Endothelial cell of hepatic sinusoid (primary cell): Measurements from ENCODE around the gene RNF32.
"Not testable (repeated sequence)": the region's sequence is repeated elsewhere in the genome, so short reads cannot be mapped to it uniquely, and the experiment has no call there.

Source experiments
- in situ Hi-C: cut with HindIII; loops from 2 replicates; pipeline ENCODE4 v1.10.0; 2017; ENCODE audit warnings: low sequenced_read_pairs

RNF32 gene

DNA sequence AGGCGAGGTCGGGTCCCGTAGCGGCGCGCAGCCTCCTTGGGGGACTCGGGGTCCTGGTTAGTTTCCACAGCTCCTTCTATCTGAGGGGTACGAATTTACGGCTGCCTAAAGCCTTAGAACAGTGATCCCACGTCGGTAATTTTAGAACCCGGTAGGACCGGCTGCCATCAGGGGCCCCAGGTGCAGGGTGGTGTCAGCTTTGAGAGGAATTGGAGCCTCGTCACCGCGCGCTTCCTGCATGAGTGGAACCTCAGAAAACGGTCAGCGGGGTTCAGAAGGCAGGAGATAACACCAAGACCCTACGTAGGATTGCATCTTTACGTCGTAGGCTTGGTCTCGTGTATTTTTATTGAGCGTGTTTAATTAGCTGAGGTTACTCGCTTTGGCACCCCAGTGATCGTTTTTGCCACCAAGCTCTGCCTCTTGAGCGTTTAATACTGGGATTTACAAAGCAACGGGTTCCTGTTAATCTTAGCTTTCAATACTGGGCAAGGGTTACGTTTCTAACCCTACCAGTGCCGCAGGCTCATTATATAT is 443 bp downstream of the RNF32 start:
- in situ Hi-C loops = no loop called here

DNA sequence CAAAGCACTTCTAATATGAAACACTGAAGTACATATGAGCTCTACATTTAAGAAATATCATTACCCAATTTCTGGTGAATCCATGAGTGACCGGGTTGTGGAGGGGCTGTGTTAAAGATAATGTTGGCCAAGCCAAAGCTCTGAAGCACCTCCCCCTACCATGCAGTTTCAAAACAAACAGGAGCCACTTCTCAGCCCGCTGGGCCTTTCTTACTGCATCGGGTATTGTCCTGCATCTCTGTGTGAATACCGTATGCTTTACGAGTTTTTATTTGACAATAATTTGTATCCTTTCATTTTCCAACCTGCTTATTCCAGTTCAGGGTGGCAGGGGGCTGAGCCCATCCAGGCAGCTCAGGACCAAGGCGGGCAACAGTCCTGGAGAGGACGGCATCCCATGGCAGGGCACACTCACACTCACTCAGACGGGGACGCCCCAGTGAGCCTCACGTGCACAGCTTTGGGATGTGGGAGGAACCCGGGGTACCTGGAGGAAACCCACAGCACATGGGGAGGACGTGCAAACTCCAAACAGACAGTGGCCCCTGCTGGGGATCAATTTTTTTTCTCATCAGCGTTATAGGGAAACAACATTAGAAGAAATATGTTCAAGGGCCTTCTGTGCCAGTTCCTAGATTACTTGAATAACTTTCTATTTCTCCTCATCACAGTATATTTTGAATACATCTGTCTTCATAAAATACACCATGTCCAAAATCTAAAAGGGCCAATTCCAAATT is 1.9 kb downstream of the RNF32 start:
- in situ Hi-C loops = no loop called here

DNA sequence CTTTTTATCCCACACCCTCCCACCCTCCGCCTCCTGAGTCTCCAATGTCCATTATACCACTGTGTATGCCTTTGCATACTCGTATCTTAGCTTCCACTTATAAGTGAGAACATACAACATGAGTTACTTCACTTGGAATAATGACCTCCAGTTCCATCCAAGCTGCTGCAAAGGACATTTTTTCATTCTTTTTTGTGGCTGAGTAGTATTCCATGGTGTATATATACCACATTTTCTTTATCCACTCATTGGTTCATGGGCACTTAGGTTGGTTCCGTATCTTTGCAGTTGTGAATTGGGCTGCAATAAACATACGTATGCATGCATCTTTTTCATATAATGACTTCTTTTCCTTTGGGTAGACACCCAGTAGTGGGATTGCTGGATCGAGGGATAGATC is 6.8 kb downstream of the RNF32 start:
- in situ Hi-C loops = not testable (repeated sequence)

DNA sequence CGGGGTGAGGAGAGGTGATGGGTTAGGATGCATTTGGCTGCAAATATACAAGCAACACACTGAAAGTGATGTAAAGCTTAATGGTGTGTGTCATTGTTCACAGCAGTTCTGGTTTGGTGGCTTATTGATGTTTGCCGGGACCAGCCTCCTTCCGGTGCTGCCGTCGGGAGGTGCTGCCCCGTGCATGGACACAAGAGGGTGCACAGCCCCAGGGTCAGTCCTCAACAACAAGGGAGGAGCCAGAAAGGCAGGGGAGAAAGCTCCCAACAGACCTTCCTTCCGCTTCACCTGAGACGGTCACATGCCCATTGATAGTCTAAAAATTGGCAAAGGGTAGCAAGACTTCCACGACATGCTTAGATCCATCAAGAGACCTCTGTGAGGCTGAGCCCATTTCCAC is 9.5 kb downstream of the RNF32 start:
- in situ Hi-C loops = no loop called here

DNA sequence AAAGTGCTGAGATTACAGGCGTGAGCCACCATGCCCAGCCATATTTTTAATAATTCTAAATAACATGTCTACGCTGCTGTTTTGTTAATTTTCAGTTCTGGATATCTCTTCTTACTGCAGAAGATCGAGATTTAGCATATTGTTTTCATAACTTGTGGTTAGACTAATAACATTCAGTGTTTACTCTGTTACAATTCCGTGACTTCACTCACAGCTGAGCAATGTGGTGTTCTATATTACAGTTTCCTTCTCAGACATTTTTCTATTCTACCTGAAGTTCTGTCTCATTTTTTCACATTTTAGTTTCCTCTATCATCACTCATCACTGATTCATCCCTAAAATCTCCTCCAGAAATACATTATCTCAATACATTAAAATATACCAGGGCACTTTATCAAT is 10.9 kb downstream of the RNF32 start:
- in situ Hi-C loops = no loop called here

DNA sequence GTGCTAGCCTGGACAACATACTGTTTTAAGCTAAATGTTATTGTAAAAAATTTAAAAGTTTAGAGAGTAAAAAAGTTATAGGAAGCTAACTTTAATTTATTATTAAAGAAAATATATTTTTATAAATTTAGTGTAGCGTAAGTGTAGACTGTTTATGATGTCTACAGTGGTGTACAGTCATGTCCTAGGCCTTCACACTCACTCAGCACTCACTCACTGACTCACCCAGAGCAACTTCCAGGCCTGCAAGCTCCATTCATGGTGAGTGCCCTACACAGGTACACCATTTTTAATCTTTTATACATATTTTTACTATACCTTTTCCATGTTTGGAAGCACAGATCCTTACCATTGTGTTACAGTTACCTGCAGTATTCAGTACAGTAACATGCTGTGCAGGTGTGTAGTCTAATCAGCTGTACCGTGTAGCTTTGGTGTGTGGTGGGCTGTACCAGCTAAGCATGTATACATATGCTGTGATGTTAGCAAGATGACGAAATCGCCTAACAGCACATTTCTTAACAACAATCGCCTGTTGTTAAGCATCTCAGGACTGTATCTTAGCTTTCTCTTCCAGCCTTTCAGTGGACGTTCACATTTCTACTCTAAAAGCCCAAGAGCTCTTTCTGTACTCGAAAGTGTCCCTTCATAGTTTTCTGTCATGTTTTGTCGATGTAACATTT is 12.5 kb downstream of the RNF32 start:
- in situ Hi-C loops = no loop called here

DNA sequence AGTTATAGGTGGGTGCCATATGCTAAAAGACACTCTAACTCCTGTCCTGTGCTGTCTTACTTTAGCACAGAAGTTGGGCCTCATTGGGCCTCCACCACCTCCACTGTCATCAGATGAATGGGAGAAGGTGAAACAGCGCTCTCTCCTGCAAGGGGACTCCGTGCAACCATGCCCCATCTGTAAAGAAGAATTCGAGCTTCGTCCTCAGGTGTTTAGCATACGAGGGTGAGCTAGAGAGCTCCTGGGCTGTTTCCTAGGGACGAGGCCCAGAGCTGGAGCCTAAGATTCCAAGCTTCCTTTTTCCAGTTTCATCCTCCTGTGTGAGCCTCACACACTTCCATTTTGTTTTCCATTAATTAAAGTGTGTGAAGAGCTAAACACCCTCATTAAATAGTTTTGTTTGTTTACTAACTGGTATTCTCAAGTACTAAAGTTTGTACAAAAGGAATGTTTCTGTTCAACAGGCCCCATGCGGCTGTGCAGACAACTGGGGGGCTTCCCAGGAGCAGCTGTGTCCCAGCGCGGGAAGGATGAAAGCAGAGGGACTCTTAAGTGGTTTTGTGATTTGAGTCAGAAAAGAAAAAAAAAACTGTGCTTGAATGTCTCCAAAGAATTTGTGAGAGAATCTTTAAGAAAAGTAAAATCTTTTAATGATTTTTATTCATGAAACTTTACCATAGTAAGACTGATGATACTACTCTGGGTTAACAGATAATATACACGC is 14.1 kb downstream of the RNF32 start:
- in situ Hi-C loops = no loop called here

DNA sequence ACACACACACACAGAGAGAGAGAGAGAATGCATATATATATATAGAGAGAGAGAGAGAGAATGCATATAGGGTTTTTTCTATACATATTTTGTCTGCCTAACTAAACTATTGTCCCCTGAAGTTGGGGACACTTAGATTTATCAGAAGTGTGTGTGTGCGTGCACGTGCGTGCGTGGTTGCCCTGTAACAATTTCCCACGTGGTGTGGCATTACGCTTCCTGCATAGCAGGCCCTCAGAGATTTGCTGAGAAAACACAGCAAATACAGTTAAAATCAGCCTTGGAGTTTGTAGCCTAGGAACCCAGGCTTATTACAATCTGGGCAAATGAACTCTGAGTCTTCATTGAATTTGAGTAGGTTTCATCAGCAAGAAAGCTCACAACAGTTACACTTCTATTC is 14.7 kb downstream of the RNF32 start:
- in situ Hi-C loops = no loop called here

DNA sequence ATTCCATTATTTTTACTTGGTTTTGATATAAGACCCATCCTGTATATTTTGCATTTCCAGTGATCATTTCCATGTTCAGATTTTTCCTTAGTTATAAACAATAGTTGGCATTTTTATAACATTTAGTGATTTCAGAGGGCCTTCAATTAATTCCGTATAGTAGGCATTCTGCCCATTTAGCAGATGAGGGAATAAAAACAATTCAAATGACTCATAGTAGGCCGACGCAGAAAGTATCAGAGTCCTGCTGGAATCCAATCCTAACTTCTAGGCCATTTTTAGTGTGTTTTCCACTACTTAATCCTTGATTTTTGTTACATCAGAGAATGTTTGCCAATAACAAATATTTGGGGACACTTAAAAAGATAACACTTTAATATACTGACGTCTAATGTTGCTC is 15.4 kb downstream of the RNF32 start:
- in situ Hi-C loops = no loop called here

DNA sequence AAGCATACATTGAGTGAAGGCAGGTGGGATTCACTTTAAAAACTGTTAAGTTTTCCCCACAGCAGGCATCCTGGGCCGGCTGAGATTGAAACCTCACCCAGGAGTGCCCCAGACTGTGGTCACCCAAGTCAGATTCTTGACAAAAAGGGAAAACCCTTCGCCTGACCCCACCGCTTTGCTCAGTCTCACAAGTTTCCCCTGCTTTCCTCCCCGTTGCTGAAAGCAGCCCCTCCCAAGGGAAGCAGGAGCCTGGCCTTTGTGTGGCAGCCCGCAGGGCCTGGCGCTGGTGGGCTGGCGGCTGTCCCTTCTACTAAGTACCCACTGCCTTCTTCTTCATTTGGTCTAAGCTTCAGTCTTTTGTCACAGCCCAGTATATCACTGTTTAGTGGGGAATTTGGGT is 16.0 kb downstream of the RNF32 start:
- in situ Hi-C loops = no loop called here

DNA sequence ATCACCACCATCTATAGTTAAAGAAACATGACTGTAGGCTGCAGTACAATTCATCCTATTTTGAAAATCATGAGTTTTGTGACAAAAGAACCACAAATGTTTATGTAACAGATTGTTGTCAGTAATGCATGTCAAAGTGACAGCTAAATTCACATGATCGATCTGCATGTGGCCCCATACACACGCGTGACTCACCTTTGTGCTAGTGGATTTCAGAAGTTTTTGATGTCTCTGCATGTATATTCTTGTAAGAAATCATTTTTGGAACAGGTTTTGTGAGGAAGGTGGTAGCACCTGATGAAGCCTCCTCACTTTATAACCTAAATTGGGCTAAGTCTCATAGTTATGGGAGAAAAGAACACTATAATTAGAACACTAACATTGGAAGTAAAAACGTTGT is 17.1 kb downstream of the RNF32 start:
- in situ Hi-C loops = no loop called here

DNA sequence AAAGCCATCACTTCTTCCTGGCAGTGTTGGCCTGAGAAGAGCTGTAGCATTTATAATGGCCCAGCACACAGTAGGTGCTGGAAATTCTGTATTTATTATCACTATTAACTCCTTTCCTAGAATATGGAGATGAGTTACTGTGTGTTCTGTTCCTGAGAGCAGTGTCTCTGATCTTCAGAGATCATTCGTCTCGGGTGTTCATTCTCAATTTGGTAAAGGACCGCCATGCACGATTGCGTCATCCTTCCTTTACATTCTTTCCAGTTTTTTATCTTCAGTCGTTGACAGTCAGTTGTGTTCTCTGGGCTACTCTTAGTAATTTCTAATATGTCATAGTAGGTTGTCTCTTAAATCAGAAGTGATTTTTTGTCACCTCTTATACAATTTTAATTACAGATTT is 18.6 kb downstream of the RNF32 start:
- in situ Hi-C loops = no loop called here

DNA sequence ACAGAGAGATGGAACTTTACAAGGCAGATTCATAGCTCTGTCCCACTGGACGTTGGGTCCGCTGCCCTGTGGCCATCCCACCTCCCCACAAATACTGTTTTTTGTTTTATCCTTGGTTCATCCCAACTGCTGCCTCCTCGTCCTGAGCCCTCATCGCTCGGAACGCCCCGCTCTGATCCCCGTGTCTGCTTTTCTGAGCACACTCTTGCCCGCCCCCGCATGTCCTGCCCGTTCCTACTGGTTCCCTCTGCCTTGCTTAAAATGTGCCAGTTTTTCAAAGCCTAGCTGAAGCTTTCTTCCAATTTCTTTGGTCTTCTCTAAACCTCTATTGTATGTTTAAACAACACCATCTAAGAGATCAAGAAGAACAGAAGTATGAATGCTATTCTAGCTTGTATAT is 19.4 kb downstream of the RNF32 start:
- in situ Hi-C loops = no loop called here

DNA sequence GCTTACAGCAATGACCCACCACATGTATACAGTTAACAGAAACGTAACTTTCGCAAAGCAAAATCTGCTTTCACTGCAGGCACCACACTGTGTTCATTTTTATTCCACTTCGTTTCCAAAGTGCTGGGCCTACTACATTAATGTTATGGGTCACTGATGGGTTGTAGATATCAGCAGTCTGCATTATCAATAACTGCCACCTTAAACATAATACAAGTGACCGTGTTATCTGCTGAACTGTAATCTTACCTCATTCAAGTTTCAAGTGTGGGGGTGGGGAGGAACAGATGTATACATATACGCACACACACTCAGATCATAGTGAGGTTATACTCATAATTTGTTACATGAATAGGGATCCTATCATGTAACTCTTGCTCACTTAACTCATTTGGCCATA is 21.1 kb downstream of the RNF32 start:
- in situ Hi-C loops = no loop called here

DNA sequence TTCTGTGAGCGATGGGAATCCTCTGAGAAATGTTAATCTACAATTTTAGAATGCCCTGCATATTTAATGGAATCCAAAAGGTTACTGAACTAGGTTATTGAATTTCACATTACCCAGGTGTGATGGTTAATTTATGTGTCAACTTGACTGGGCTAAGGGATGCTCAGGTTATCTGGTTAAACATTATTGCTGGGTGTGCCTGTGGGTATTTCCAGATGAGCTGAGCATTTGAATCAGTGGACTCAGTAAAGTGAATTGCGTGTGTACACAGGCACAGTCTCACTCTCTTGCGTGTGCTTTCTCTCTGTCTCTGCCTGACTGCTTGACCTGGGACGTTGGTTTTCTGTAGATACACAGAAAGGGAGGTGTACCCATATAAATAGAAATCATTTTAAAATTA is 21.7 kb downstream of the RNF32 start:
- in situ Hi-C loops = no loop called here

DNA sequence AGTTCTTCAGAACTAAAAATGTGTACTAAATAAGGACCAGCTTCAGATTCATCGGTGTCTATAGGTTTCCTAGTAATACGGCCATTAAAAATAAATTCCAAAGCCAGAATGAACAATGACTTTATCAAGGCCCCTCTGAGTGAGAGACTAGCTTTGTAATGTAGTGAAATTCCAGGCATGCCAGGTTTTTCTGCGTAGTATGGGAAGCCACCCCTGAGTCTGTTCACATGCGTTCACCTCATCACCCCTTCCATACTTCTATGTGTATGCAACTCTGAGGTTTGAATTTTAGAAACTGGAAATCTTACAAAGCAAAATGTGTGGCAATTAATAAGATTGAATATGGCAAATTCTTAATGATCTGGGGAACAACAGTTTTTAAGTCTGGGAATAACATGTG is 24.5 kb downstream of the RNF32 start:
- in situ Hi-C loops = no loop called here

DNA sequence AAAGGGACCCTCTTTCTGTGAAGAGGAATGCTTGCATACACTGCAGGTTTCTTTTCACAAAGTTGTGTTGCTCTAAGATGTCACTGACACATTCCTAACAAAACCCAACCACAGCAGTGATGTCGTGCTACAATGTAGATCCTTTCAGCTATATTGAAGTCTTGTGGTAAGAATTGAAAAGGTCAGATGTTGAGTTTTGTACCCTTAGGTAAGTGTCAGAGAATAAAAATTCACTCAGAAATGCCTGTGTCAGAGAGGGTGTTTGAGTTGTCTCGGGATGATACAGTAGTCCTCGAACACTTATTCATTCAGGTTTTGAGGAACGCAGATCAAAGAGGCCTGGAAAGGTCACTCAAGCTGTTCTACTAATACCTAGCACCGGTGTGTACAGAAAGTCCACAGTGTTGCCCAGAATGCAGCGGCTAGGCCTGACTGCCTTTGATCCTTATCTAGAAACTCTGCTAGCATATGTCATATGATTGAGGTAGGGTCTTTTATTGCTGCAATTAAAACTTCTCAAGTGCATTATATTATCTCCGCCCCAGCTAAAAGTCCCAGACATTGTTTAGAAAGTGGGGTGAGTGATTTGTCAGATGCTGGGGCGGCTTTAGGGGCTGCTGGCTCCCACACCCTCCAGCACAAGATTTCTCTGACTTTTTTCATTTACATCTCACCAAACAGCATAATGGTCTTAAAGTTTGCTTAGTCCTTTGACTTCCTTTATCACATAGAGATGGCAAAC is 26.0 kb downstream of the RNF32 start:
- in situ Hi-C loops = no loop called here

DNA sequence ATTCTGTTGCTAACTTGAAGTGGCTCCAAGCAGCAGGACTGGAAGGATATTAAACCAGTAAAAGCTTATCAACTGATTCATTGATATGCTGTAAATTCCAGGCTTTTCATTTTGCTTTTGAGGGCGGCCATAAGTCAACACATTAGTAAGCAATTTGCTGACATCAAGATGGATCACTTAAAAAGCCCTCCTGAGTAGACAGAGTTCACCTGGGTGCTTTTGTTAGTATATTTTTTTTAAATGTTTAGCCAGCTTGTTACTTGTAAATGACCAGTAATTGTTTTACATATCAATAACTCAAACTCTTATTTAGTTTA is 26.5 kb downstream of the RNF32 start:
- in situ Hi-C loops = no loop called here

DNA sequence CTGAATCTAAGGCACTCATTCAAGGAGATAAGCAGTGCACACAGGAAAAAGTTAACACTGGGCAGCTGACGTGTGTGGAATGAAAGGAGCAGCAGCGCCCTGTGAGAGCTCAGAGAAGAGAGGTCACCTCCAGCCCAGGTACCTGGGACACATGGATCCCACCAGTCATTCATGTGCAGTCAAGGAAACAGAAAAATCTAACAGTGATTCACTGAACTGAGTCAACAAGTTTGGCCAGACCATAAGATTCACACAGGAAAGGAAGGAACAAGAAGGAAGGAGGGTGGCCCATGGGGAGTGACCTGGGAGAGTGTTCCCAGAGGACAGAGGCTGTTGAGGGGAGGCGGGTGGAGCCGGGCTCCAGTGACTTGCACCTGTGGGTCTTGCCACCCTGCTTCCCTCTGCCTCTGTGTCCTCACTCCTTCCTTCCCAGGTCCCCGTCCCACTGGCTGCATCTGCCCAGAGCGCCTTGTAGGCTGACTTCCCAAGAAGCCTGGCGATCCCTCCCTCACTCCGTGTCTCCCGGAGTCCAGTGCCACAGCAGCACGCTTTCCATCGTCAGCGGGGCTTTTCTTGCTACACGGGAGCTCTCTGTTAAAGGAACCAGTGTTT is 27.7 kb downstream of the RNF32 start:
- in situ Hi-C loops = no loop called here

DNA sequence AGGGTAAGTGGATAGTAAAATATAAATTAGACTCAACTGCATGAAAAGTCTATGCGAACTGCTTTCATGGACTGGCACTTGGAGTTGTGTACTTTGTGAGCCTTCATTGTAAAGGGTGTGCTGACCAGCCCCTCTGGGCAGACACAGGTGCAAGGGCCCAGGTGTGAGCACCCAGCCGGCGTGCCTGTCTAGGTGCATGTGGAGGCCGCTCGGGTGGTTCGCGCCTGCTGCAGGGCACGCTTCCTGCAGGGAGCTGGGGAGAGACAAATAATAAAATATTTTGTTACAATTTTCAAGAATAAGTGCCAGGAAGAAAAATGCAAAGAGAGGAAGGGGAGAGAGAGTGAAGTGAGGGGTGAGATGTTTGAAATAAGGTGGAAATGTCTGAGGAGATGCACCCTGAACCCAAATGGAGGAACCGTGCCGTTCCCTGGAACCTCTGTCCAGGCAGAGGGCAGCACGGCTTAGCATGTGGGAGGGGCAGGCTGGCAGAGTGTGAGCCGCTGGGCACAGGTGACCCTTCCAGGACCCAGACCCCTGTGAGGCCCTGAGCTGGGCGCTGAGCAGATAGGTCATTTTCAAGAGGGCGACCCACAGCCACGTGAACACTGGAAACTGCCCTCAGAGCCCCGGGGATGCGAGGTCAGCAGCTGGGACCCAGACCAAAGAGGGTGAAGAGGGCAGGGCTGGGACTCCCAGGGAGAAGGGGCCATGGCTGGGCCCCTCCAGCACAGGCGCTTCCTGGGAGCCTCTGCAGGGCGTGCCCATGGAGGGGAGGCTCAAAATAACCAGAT is 28.7 kb downstream of the RNF32 start:
- in situ Hi-C loops = no loop called here
